Neural progenitor cell (in vitro differentiated cells): ENCODE data around the gene DTD1.

ENCODE experiments used
- CTCF ChIP-seq: fragments of 200-600 bp; sonication (generic); IDR thresholded peaks from 2 replicates; pipeline ENCODE4 v1.5.1; 2017; ENCODE audit warnings: antibody characterized with exemption, mild to moderate bottlenecking
- EZH2 ChIP-seq: fragments of 200-600 bp; sonication (generic); IDR thresholded peaks from 2 replicates; pipeline ENCODE4 v1.6.1; 2017; ENCODE audit warnings: antibody characterized with exemption, mild to moderate bottlenecking, moderate library complexity
- EZH2phosphoT487 ChIP-seq: fragments of 200-600 bp; sonication (generic); IDR thresholded peaks from 2 replicates; pipeline ENCODE4 v1.6.1; 2017; ENCODE audit warnings: antibody characterized with exemption

- TF ChIP-seq CTCF (no peak), EZH2 (no peak), EZH2phosphoT487 (no peak)
Measured at GRCh38 chr20:18666803-18667415, 79.1 kb downstream of the DTD1 start.
